HT-29 (cell line): Measurements from ENCODE around the gene CYFIP1. TPM values are rescaled to one million over a fixed set of nuclear protein-coding genes. Genes with fewer than 3 reads are reported as not detected.

Experiments used
- DNase-seq: peaks from one replicate; pipeline ENCODE4 v3.0.0-alpha.2; 2015; ENCODE audit warnings: low spot score
- total RNA-seq: library from RNA; depleted of rRNA; stranded (reverse); fragments of >200 nt; shearing (Covaris generic); gene quantifications from 2 replicates; pipeline ENCODE4 v1.2.3, GENCODE V29; 2014

Gene CYFIP1
- total RNA-seq, 1 experiment from 2014 or later = 215 TPM

- DNase-seq = no peak
These were observed 29.7 kb downstream of the CYFIP1 start for GRCh38 chr15:22950256-22950990.

GRCh38 chr15:22949074-22949547 is 31.1 kb downstream of the CYFIP1 start:
- peak; percentile 77 for DNase-seq

GRCh38 chr15:22948056-22948455 is 32.1 kb downstream of the CYFIP1 start:
- DNase-seq = no peak

- DNase-seq = no peak
These were observed 32.8 kb downstream of the CYFIP1 start for GRCh38 chr15:22947101-22948000.

GRCh38 chr15:22945071-22945470 is 35.1 kb downstream of the CYFIP1 start:
- no peak for DNase-seq

GRCh38 chr15:22944651-22945050 is 35.5 kb downstream of the CYFIP1 start:
- peak; percentile 64 for DNase-seq

GRCh38 chr15:22942877-22943276 is 37.3 kb downstream of the CYFIP1 start:
- DNase-seq = no peak

GRCh38 chr15:22942306-22942855 is 37.8 kb downstream of the CYFIP1 start:
- DNase-seq = no peak

GRCh38 chr15:22941179-22941578 is 39.0 kb downstream of the CYFIP1 start:
- no peak for DNase-seq

GRCh38 chr15:22939652-22940061 is 40.5 kb downstream of the CYFIP1 start:
- DNase-seq = no peak

GRCh38 chr15:22939051-22939450 is 41.1 kb downstream of the CYFIP1 start:
- no peak for DNase-seq

- DNase-seq = no peak
These were observed 43.3 kb downstream of the CYFIP1 start for GRCh38 chr15:22936577-22937472.

- no peak for DNase-seq
These were observed 46.5 kb downstream of the CYFIP1 start for GRCh38 chr15:22933641-22934061.

- DNase-seq = no peak
These were observed 48.2 kb downstream of the CYFIP1 start for GRCh38 chr15:22931784-22932536.

- no peak for DNase-seq
These were observed 49.2 kb downstream of the CYFIP1 start for GRCh38 chr15:22930782-22931484.

GRCh38 chr15:22927761-22928160 is 52.4 kb downstream of the CYFIP1 start:
- DNase-seq = no peak

GRCh38 chr15:22925875-22926274 is 54.3 kb downstream of the CYFIP1 start:
- no peak for DNase-seq

GRCh38 chr15:22922003-22922402 is 58.2 kb downstream of the CYFIP1 start:
- DNase-seq = no peak

- DNase-seq = no peak
These were observed 61.0 kb downstream of the CYFIP1 start for GRCh38 chr15:22919171-22919570.
